Measurements from ENCODE around the gene TP53AIP1.

- TF ChIP-seq FOXM1 (IDR thresholded peaks at IDR 0.05; ENCODE audit: borderline replicate concordance) (no peak), SP1 (IDR thresholded peaks at IDR 0.05) (no peak), ARNT (IDR thresholded peaks at IDR 0.05) (no peak), ELF4 (IDR thresholded peaks at IDR 0.05) (no peak), HDGF (IDR thresholded peaks at IDR 0.05; ENCODE audit: borderline replicate concordance) (no peak), NFRKB (IDR thresholded peaks at IDR 0.05) (no peak), BHLHE40 (IDR thresholded peaks at IDR 0.05; ENCODE audit: borderline replicate concordance) (no peak), FOXA1 (IDR thresholded peaks at IDR 0.05) (no peak)
Observed at GRCh38 chr11:128908391-128909246, 34.1 kb downstream of the TP53AIP1 start.

Data from HEK293T (cell line).